Calu3 (cell line): ENCODE measurements around the gene PRRG2. TPM values are rescaled to one million over a fixed set of nuclear protein-coding genes. Genes with fewer than 3 reads are reported as not detected.
A peak's percentile ranks its signal among the peaks of the same experiment; 100 is the strongest.

Experiments
- BruUV-seq: library from RNA; stranded (reverse); fragments of 400-500 nt; replicated peaks from 2 replicates; lab custom pipeline; 2021; lab: Mats Ljungman, UMichigan
- CTCF ChIA-PET: fragments of 300-600 bp; sonication (Branson Sonifier 250); formaldehyde crosslinking; loops from one replicate; lab custom pipeline; 2022; ENCODE audit warnings: antibody characterized with exemption; lab: Charles Lee
- DNase-seq: peaks from one replicate; pipeline ENCODE4 v3.0.0; 2022
- H3K27ac Mint-ChIP-seq: one replicate; pipeline ENCODE4 v1.8.0; 2022; ENCODE audit warnings: mixed read lengths; ENCODE audit not compliant: unreplicated experiment
- H3K27me3 Mint-ChIP-seq: one replicate; pipeline ENCODE4 v1.8.0; 2022; ENCODE audit warnings: mixed read lengths; ENCODE audit not compliant: unreplicated experiment
- H3K36me3 Mint-ChIP-seq: one replicate; pipeline ENCODE4 v1.8.0; 2022; ENCODE audit warnings: mild to moderate bottlenecking, moderate library complexity, mixed read lengths; ENCODE audit not compliant: insufficient read depth, unreplicated experiment
- H3K4me1 Mint-ChIP-seq: one replicate; pipeline ENCODE4 v1.8.0; 2022; ENCODE audit warnings: mild to moderate bottlenecking, low read depth, mixed read lengths; ENCODE audit not compliant: unreplicated experiment
- H3K4me3 Mint-ChIP-seq: one replicate; pipeline ENCODE4 v1.8.0; 2022; ENCODE audit warnings: mild to moderate bottlenecking, low read depth, moderate library complexity, mixed read lengths; ENCODE audit not compliant: unreplicated experiment
- H3K9me3 Mint-ChIP-seq: one replicate; pipeline ENCODE4 v1.8.0; 2022; ENCODE audit warnings: low read depth, mixed read lengths; ENCODE audit not compliant: unreplicated experiment
- CTCF ChIP-seq: fragments of 200-600 bp; IDR thresholded peaks from one replicate; pipeline ENCODE4 v1.8.0; 2022; ENCODE audit warnings: antibody characterized with exemption; ENCODE audit not compliant: unreplicated experiment
- intact Hi-C: fragments of 100-400 bp; cut with micrococcal nuclease; formaldehyde crosslinking; loops from one replicate; pipeline ENCODE4 v1.10.0; 2022; ENCODE audit not compliant: unreplicated experiment
- total RNA-seq: library from RNA; stranded (reverse); gene quantifications from 2 replicates; pipeline ENCODE4 v1.2.3, GENCODE V29; 2022

Gene PRRG2
- total RNA-seq, 1 experiment from 2014 or later: 22.1 TPM

GRCh38 chr19:49542446-49542845 is 38.7 kb upstream of the PRRG2 start:
- H3K9me3 Mint-ChIP-seq: no peaks in the 10 kb centered on the region
- H3K27ac Mint-ChIP-seq: no peak overlapping the region
- H3K36me3 Mint-ChIP-seq: peaks cover 3% of the 10 kb centered on the region

GRCh38 chr19:49543032-49543431 is 38.1 kb upstream of the PRRG2 start:
- H3K27ac Mint-ChIP-seq: no peak overlapping the region
- no peak for DNase-seq
- H3K27me3 Mint-ChIP-seq: peaks cover 17% of the 10 kb centered on the region
- CTCF ChIA-PET: no interaction called here
- no peak overlapping the region for H3K4me3 Mint-ChIP-seq
- H3K4me1 Mint-ChIP-seq: no peaks in the 10 kb centered on the region
- H3K9me3 Mint-ChIP-seq: no peaks in the 10 kb centered on the region
- H3K36me3 Mint-ChIP-seq: peaks cover 4% of the 10 kb centered on the region
- TF ChIP-seq CTCF: no peak
- BruUV-seq: no TSS peak
- intact Hi-C loops: no loop called here

More at GRCh38 chr19:49542446-49542845, 38.7 kb upstream of the PRRG2 start:
- CTCF ChIA-PET: no interaction called here
- no peak overlapping the region for H3K4me3 Mint-ChIP-seq
- peaks cover 17% of the 10 kb centered on the region for H3K27me3 Mint-ChIP-seq
- BruUV-seq: no TSS peak
- no peak for TF ChIP-seq CTCF
- intact Hi-C loops: no loop called here
- no peaks in the 10 kb centered on the region for H3K4me1 Mint-ChIP-seq
- DNase-seq: no peak

GRCh38 chr19:49544154-49544553 is 37.0 kb upstream of the PRRG2 start:
- no peak for DNase-seq
- Mint-ChIP-seq H3K27me3 (peaks cover 17% of the 10 kb centered on the region), H3K9me3 (no peaks in the 10 kb centered on the region), H3K27ac (no peak overlapping the region), H3K4me3 (no peak overlapping the region), H3K36me3 (peaks cover 4% of the 10 kb centered on the region), H3K4me1 (no peaks in the 10 kb centered on the region)
- CTCF ChIA-PET: no interaction called here
- no peak for TF ChIP-seq CTCF
- intact Hi-C loops: no loop called here
- BruUV-seq: no TSS peak

- TF ChIP-seq CTCF: peak; percentile 87
- CTCF ChIA-PET: interaction anchor here (0.6 to 1.6 kb wide), 14 partner anchors 12 to 129 kb away, joined by 3 to 25 read pairs (median 4); partner anchors contain the start of gene FCGRT
- peak overlapping the region; percentile 13 for H3K27ac Mint-ChIP-seq
- peaks cover 9% of the 10 kb centered on the region for H3K36me3 Mint-ChIP-seq
- intact Hi-C loops: loop anchor here (1.0 kb wide), 1 partner anchor 44 kb away; no protein-coding TSS in a partner anchor
- no peaks in the 10 kb centered on the region for H3K4me1 Mint-ChIP-seq
- no TSS peak for BruUV-seq
- H3K9me3 Mint-ChIP-seq: no peaks in the 10 kb centered on the region
- peaks cover 17% of the 10 kb centered on the region for H3K27me3 Mint-ChIP-seq
- H3K4me3 Mint-ChIP-seq: peak overlapping the region; percentile 29
- DNase-seq: peak; percentile 80
Measured at GRCh38 chr19:49546825-49547565, 34.1 kb upstream of the PRRG2 start.
